ENCODE data around the gene TRIM44.

DNA sequence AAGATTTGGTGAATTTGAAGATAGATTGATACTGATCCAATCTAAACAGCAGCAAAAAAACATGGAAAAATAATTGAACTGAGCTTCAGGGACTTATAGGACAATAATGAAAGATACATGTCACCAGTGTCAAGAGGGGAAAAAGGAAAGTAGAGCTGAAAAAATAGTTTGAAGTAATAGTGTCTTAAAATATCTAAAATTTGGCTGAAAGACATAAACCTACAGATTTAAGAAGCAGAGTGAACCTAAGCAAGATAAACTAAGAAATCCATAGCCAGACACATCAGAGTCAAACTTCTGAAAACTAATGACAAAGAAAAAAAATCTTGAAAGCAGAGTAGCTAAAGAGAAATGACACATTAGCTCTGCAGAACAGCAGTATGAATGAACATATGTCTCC, 67.7 kb downstream of the TRIM44 start:
- TF ChIP-seq, protein P1, sequence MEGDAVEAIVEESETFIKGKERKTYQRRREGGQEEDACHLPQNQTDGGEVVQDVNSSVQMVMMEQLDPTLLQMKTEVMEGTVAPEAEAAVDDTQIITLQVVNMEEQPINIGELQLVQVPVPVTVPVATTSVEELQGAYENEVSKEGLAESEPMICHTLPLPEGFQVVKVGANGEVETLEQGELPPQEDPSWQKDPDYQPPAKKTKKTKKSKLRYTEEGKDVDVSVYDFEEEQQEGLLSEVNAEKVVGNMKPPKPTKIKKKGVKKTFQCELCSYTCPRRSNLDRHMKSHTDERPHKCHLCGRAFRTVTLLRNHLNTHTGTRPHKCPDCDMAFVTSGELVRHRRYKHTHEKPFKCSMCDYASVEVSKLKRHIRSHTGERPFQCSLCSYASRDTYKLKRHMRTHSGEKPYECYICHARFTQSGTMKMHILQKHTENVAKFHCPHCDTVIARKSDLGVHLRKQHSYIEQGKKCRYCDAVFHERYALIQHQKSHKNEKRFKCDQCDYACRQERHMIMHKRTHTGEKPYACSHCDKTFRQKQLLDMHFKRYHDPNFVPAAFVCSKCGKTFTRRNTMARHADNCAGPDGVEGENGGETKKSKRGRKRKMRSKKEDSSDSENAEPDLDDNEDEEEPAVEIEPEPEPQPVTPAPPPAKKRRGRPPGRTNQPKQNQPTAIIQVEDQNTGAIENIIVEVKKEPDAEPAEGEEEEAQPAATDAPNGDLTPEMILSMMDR (IDR thresholded peaks at IDR 0.05; ENCODE audit: low read depth, low read length): no peak
- no peak for TF ChIP-seq POLR2A (IDR thresholded peaks at IDR 0.05; ENCODE audit: extremely low read depth, insufficient read length)
- TF ChIP-seq, protein P2, sequence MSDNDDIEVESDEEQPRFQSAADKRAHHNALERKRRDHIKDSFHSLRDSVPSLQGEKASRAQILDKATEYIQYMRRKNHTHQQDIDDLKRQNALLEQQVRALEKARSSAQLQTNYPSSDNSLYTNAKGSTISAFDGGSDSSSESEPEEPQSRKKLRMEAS (IDR thresholded peaks at IDR 0.05; ENCODE audit: low read depth, low read length): no peak
- no peak for TF ChIP-seq MYC (IDR thresholded peaks at IDR 0.05; ENCODE audit: low read depth, low read length)
